Measurements from ENCODE around the gene TMEM181. TPM values are rescaled to one million over a fixed set of nuclear protein-coding genes. Genes with fewer than 3 reads are reported as not detected.

The TMEM181 gene
- total RNA-seq, 2 donors from 2014 or later = 13.9 to 14.4 TPM

GRCh38 chr6:158584236-158584651 lies 24.4 kb downstream of the TMEM181 start:
- Histone ChIP-seq H3K9me3 (no peaks in the 10 kb centered on the region), H3K27ac (no peak overlapping the region), H3K27me3 (no peaks in the 10 kb centered on the region), H3K4me1 (no peaks in the 10 kb centered on the region), H3K36me3 (peaks cover 41% of the 10 kb centered on the region), H3K4me3 (no peak overlapping the region)
- DNase-seq (ENCODE audit: low spot score) = no peak
- TF ChIP-seq CTCF (IDR thresholded peaks at IDR 0.05) = no peak

GRCh38 chr6:158586652-158587051 lies 26.8 kb downstream of the TMEM181 start:
- no peaks in the 10 kb centered on the region for H3K9me3 ChIP-seq
- H3K27me3 ChIP-seq = no peaks in the 10 kb centered on the region
- no peaks in the 10 kb centered on the region for H3K4me1 ChIP-seq
- peaks cover 66% of the 10 kb centered on the region for H3K36me3 ChIP-seq
- DNase-seq (ENCODE audit: low spot score) = no peak
- H3K27ac ChIP-seq = no peak overlapping the region
- no peak overlapping the region for H3K4me3 ChIP-seq
- no peak for TF ChIP-seq CTCF (IDR thresholded peaks at IDR 0.05)

- TF ChIP-seq CTCF (IDR thresholded peaks at IDR 0.05) = no peak
- no peak overlapping the region for H3K4me3 ChIP-seq
- no peak for DNase-seq (ENCODE audit: low spot score)
- H3K9me3 ChIP-seq = no peaks in the 10 kb centered on the region
- H3K36me3 ChIP-seq = peaks cover 78% of the 10 kb centered on the region
- H3K27ac ChIP-seq = no peak overlapping the region
- no peaks in the 10 kb centered on the region for H3K4me1 ChIP-seq
- no peaks in the 10 kb centered on the region for H3K27me3 ChIP-seq
Observed at GRCh38 chr6:158589366-158589765, 29.5 kb downstream of the TMEM181 start.

GRCh38 chr6:158591134-158591809 lies 31.4 kb downstream of the TMEM181 start:
- H3K36me3 ChIP-seq = peaks cover 65% of the 10 kb centered on the region
- no peak for TF ChIP-seq CTCF (IDR thresholded peaks at IDR 0.05)
- H3K27ac ChIP-seq = no peak overlapping the region

GRCh38 chr6:158591810-158592209 lies 31.9 kb downstream of the TMEM181 start:
- no peak for DNase-seq (ENCODE audit: low spot score)
- Histone ChIP-seq H3K9me3 (no peaks in the 10 kb centered on the region), H3K4me1 (no peaks in the 10 kb centered on the region), H3K27ac (no peak overlapping the region), H3K4me3 (no peak overlapping the region), H3K36me3 (peaks cover 59% of the 10 kb centered on the region), H3K27me3 (no peaks in the 10 kb centered on the region)
- TF ChIP-seq CTCF (IDR thresholded peaks at IDR 0.05) = no peak

More at GRCh38 chr6:158591134-158591809, 31.4 kb downstream of the TMEM181 start:
- no peak overlapping the region for H3K4me3 ChIP-seq
- no peaks in the 10 kb centered on the region for H3K4me1 ChIP-seq
- no peaks in the 10 kb centered on the region for H3K27me3 ChIP-seq
- no peak for DNase-seq (ENCODE audit: low spot score)
- no peaks in the 10 kb centered on the region for H3K9me3 ChIP-seq

- Histone ChIP-seq H3K4me3 (no peak overlapping the region), H3K9me3 (no peaks in the 10 kb centered on the region), H3K27me3 (no peaks in the 10 kb centered on the region), H3K4me1 (no peaks in the 10 kb centered on the region), H3K27ac (no peak overlapping the region), H3K36me3 (peaks cover 42% of the 10 kb centered on the region)
- no peak for TF ChIP-seq CTCF (IDR thresholded peaks at IDR 0.05)
- DNase-seq (ENCODE audit: low spot score) = no peak
Observed at GRCh38 chr6:158593670-158594069, 33.8 kb downstream of the TMEM181 start.
